RPMI7951 (cell line): ENCODE data around the gene PAM. TPM values are rescaled to one million over a fixed set of nuclear protein-coding genes. Genes with fewer than 3 reads are reported as not detected.
A peak's percentile ranks its signal among the peaks of the same experiment; 100 is the strongest.
"Not testable (repeated sequence)": the region's sequence is repeated elsewhere in the genome, so short reads cannot be mapped to it uniquely, and the experiment has no call there.

Source experiments
- DNase-seq: peaks from one replicate; pipeline ENCODE4 v3.0.0-alpha.2; 2012; ENCODE audit warnings: low read depth
- total RNA-seq: library from RNA; depleted of rRNA; stranded (reverse); fragments of >200 nt; shearing (Covaris generic); gene quantifications from 2 replicates; pipeline ENCODE4 v1.2.3, GENCODE V29; 2014

PAM gene
- total RNA-seq, 1 experiment from 2014 or later: 216 TPM

DNA sequence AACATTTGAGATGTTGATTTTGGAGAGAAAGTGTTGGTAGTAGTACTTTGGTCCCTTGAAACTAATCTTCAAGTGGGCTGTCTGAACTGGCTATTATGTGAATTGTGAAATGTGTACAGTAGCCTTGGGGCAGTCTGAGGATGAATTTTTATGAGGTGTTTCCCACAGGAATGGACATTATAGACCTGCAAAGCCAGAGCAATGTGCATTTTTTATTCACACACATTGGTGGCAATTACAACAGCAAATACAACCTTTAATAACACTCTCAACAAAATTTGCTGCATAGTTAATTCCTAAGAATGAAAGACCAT is 147.0 kb downstream of the PAM start:
- peak; percentile 37 for DNase-seq

DNA sequence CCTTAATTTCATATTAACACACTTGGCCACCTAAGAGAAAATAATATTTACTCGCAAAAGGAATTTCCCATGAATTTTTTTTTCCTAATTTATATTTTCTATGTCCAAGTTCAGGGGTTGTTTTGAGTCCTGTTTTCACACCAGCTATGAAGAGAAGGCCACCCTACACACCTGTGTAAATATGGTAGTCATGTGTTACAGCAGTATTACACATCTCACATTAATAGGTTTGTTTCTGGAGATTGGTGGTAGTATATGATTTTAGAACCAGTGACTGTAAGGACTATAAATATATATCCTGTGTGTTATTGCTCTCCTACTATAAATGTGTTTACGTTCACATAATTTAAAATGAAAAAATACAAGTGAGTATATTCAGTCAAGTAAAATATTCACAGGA is 147.5 kb downstream of the PAM start:
- no peak for DNase-seq

DNA sequence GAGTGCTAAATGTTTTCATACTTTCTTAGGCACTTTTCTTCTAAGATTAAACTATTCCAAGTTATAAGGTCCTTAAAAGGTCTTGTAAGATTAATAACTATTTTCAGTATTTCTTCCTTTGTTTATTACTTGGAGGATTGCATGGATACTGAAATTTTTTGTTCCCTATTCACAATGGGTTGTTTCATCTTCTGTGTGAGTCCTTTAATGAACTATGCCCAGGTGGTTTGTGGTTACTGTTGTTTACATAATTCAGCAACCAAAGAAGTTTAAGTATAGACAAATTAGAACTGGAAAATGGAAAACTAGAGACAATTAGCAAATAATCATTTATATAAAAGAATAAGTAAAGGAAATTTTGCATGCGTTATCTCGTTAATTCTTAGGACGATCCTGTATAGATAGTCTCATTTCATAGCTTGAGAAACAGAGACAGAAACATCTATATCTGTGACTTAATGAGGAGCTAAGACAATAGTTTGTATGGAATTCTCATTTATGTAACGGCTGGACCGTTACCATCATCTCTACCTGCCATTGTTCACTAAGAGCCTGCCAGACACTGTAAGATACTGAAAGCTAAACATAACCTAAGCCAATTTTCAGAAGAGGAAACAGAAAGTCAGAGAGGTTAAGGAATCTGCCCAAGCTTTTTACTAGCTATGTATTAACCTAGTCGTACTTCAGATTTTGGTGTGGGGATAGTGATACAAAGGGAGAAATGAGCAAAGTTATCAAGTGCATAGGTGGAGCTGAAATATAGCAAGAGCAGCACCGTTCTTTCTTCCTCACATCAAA is 148.2 kb downstream of the PAM start:
- DNase-seq: peak; percentile 16

DNA sequence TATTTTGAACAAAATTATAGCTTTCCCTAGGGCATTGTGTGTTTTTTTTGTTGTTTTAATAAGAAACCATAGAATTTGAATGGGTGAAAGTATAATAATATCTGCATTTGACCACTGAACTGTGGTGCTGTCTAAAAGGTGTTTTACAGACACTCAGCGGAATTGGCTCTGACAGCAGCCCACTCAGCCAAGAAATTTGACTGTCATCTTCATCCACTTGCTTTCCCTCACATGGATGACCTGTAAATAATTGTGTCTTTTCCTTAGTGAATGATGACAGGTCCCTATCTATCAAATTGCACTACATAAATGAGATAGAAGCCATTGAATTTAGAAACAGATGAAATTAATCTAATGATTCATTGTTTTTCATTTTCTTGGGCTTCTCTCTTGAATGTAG is 150.0 kb downstream of the PAM start:
- no peak for DNase-seq

DNA sequence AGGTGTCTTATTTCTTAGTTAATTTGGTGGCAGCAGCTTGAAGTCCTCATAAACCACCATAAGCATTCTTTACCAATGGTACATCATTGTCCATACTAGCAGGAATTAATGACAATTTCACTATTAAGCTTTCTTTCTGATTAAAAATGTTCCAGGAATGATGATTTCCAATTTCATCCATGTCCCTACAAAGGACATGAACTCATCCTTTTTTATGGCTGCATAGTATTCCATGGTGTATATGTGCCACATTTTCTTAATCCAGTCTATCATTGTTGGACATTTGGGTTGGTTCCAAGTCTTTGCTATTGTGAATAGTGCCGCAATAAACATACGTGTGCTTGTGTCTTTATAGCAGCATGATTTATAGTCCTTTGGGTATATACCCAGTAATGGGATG is 152.0 kb downstream of the PAM start:
- DNase-seq: not testable (repeated sequence)

DNA sequence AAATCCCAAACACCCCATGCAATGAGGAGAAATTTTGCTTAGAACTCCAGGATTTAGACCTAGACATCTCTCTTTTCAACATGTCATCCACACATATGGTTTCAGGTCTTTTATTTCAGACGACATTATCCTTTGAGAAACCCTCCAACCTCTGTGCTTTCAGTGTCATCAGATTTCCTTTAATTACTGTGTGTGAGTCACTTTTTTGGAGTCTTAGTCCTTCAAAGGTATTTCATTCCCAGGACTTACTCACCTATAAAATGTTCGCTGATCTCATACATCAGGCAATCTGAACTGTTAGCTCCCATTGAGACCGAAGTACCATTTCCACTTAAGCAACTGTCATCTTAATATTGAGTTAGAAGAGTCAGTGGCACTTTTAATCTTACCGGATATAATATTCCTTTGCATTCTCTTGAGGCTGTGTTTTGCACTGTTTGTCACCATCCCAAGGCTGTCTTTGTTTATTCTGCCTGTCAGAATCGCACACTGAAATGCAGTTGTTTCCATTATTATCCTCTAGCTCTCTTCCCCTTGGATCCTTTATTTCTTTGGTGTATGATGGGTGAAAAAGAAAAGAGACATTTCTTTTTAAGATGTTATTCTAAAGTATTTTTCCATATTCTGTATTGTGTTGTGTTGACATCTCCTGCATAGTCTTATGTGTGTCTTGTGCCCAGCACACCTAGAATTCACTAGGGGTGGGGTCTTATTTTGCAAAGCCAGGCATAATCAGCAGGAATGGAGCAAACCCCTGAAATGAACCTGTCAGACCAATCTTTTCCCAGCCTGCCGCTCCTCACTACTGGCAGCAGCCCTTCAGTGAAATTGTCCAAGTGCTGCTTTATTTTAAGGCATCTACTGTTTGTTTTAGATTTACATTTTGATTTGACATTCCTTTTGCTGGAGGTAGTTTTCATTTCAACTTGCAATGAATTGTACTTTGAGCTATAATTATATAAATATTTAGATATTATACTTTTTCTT is 155.4 kb downstream of the PAM start:
- peak; percentile 61 for DNase-seq

DNA sequence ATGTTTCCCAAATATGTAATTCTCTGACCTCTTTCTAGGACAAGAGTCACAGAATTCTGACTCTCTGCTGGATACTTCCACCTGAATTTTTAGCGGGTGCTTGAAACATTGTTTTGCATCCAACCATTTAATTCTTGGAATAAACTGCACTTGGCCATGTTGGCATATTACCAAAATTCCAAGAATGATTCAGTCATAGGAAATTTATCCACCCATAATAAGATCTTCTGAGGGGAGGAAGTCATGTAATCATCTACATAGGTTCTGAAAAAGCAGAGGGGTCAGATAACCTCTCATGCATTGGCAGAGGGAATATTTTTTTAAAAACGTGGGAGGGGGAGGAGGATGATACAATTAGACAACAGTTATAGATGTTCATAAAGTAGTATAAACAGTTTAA is 156.9 kb downstream of the PAM start:
- peak; percentile 71 for DNase-seq

DNA sequence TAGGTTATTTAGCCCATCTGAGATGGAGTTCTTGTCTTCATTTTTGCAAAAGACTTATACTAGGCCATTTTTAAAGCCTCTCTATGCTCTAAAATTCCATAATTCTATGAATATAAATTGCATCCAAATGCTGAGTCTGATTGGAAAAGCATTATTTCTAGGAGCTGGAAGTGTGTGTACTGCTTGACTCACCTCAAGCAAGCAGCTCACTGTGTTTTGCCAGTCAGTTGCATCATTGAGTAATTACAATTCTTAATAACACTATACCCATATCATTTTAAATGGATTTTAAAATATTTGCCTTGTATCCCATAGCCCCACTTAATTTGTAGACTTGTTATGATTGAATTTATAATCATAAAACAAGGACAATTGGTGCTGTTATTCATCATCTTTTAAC is 161.0 kb downstream of the PAM start:
- no peak for DNase-seq

DNA sequence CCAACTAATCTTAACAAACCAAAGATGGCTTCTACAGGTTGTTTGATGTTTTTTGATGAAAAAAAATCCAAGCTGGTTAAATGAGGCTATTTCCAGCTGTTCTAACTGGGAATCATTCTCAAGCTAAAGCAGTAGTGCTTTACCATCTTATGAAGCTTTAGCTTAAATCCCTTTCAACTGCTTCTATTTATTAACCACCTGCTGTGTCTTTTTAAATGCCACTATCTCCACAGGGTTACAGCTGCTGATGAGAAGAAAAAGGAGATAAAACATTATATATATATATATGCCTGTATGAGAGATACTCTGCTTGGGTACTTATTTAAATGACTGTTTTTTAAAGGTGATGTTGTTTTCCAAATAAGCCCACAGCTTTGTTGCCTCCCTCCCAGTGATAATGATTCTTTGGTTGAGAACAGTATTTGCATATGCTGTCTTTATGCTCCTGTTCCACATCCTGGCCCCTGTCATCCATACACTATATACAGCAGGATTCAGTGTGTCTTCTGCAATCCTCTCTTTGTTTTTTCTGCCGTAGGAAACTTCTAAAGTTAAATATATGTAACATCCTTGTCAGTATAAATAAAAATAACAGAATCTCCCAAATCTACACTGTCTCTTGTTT is 164.0 kb downstream of the PAM start:
- DNase-seq: no peak

DNA sequence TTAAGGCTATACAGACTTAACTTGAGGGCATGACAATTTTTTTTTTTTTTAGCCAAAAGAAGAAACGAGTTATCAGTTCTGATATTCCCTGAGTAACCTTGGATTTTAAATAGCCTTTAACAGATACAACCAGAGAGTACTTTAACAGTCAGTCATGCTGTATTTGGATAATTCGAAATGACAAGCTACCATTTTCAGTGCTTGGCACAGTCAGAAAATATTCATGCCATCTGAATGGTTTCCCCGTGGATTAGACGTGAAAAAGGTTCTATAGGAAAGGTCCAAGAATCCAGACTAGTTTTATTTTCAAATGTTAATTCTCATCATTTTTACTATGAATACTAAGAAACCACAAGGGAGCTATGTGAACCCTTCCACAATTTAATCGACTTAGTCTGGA is 165.7 kb downstream of the PAM start:
- no peak for DNase-seq

DNA sequence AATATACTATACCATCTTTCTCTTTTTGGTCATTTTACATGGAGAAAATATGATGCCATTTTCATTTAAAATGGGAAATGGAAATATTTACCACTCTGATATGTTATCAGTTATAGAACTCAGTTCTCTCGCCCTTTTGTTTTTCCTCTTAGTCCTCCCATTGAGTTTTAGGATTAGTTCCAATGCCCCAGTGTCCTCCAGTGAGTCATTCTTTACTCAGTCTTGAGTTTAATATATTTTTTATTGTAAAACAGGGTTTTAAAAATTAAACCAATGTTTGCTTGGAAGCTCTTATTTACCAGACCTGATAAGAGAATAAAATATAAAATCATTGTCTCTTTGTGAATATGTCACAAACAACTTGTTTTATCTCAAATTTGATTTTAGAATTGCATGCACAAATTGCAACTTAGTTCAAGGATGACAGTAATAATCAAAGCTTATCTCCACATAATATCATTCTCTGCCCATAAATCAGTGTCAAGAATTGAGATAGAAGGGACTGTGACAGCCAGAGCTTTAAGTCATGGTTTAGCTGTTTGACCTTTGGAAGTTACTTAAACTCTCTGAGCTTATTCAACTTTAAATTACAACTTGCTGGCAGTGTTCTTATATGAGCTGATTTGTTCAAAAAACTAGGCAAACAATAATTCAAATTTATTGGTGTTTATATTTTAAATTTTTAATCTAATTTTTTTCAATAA is 166.4 kb downstream of the PAM start:
- DNase-seq: no peak

DNA sequence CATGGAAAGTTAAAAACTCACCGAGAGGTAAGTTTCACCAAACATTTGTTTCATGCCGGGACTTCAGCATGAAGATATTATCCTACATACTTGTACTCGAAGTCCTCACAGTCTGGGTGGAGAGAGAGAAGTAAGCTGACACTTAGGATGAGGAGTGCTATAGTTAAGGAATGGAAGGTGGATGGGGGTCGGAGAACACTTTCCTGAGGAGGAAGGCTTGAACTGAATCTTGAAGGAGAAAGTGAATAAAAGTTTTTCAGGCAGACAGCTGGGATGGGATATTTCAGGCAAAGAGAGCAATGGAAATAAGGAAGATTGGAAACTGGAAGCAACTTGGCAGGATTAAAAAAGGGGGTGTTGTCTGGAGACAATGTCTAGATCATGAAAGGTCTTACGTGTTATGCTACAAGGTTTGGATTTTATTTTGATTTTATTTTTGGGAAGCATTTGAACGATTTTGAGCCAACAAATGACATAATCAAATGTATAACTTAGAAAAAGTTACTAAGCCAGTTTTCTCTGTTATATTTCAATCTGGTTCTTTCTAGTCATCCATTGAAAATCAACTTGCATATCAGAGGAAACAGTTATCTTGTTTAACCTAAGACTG is 167.1 kb downstream of the PAM start:
- DNase-seq: no peak

DNA sequence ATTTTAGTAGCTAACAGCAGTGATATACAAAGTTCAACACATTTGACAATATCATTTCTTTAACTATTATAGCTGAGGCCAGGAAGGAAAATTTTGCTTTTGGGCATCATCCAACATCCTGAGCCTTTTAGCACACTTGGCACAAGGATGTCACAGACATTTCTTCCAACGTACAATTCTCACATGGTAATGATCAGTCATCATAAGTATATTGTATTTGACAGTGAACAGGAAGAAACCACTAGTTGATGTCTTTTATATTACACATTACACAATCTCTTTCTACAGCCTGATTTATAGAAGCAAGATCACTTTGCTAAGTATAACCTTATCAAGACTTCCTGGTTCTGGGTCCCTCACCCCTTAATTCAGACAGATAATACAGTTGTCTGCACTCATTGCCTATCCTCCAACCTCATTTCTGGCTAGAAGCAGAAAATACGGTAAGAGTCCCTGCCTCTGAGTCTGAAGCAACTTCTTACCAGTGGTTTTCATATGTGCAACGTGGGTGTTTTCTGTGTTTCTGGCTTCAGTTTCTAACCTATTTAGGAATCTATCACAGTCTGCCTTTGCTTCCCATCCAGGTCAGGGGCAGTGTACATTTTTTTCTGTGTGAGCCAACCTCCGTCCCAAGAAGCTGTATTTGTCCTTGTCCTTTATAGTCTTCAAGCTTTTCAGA is 167.8 kb downstream of the PAM start:
- no peak for DNase-seq

DNA sequence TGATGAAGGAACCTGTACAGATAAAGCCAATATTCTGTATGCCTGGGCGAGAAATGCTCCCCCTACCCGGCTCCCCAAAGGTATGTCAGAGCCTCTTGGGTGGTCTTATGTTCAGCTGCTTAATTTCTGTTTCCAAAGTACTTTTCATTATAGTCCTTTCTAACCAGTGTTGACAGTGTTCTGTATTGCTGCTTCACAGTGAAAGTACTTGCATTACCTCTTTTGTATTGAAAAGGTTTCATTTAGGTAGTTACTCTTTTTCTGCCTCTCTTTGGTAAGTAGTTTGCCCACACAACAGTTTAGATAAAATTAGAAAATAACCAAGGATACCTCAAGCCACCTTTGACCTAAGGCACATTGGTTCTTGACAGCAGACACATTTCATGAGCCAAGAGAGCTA is 169.9 kb downstream of the PAM start:
- DNase-seq: no peak

DNA sequence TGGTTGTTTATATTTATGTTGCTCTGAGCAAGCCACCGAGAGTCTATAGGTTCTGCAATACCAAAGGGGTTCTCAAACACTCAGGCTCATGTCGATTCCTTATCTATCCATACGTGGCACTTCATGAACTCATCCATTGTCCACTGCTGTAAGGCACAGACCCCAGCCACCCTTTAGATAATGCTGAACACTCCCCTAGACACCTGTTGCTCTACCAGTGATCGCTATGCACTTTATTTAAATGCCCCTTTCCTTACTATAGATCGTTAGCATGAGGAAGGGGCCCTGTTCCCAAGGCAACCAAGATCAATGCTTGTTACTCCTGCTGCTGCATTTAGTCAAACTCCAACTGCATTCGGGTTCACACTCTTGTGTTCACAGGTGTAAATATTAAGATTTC is 171.9 kb downstream of the PAM start:
- no peak for DNase-seq

DNA sequence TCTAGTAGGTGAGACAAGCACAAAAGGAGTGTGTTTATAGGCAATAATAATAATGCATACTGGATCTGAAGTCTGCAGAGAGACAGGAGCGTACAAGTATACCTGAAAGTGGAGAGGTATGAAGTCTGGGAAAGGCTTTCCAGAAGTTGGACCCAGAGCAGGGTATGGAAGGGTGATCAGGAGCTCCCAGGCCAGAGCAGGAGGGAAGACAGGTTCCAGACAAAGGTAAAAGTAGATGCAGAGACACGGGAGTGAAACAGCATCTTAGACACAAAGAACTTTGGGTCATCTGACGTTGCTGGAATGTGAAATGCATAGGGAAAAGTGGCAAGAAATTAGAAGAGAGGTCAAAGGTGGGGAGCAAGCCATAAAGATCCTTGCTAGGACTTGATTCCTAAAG is 175.1 kb downstream of the PAM start:
- DNase-seq: no peak

DNA sequence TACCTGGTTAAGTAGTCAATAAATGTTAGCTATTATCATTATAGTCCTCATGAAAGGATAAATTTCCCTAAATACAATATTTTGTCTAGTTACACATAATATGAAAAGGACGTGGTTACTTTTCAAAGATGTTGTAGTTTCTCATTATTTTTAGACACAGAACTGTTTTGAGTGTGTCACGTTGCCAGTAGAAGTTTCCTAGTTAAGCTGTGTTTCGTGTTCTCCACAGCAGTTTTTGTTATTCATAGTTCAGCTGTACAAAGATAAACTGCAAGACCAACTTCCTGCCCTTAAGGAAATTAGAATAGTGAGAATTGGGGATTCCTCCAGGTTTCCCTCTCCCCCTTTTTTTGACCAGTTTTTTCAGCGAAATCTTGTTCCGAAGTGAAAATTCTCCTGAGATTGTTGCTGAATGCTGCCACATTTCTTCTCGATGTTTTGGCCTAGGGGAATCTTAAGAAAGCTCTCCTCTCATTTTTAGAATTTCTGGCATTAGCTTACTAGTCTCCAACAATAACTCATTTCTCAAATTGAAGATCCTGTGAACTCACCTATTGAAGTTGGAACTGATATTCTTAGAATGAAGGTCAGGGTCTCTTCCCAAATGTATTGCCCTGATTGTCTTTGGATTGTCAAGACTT is 176.1 kb downstream of the PAM start:
- no peak for DNase-seq

DNA sequence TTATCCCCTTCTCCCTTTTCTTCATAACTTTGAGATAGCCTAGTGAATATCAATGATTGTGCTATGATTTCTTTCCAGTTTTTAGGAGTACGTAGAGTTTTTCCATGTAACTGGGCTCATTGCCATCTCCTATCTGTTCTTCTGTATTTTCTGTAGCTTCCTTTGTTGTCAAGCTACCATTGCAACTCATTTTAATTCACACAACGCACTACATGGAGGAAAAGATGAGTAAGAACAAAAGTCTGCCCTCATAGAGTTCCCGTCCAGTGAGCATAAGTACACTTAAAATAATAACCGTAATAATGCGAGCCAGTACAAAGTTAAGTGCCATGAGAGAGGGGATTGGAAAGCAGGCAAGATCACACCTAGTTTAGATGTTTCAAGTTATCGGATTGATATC is 177.7 kb downstream of the PAM start:
- DNase-seq: no peak

DNA sequence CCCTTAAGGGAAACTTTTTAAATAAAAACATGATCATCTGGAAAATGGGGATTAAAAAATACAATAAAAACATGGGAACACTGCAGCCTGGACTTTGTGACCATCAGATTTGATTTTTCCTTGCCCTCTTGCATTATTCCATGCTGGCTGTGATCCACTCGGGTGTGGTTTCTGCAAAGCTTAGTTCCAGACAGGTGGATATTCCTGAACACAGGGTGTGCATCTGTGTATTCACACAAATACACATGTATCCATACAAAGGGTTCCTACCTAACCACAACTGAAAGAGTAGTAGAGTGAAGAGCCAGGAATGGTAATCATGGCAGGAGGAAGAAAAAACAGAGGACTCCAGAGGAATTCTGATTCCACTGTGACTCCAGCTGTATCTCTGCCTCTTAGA is 178.2 kb downstream of the PAM start:
- no peak for DNase-seq

DNA sequence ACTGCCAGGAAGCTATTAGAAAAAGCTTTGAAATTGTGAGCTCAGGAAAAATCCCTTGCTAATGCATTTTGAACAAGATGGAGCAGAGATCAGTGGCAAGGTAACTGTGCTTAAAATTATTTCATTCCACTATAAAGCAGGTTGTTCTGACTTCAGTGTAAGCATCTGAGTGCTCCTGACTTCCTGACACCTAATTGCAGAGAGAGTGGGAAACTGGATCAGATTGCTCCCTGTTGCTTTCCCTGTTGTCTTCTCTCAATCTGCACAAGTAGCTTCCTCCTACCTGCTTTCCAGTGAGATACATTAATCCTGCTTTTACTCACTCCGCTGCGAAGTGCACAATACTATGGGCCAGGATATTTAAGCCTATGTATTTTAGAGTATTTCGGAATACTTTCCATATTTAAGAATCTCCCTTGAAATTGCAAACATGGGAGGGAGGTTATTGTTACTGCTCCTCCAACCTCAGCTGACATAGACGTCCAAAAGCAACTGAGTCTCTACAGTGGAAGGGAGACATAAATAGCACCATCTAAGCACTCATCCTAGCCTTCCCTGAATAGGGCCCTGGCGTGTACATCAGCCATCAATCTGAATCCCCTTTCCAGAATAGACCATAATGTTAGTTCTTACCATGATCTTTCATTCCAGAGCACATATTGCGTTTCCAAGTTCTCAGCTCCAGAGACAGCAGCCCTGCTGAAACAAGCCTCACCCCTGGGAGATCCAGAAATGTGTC is 178.8 kb downstream of the PAM start:
- no peak for DNase-seq
